Sigmoid colon (tissue), 7 donors: ENCODE measurements around the gene ANTXR1. TPM values are rescaled to one million over a fixed set of nuclear protein-coding genes. Genes with fewer than 3 reads are reported as not detected.

ENCODE experiments used
- DNase-seq: peaks from one replicate; pipeline ENCODE4 v3.0.0-alpha.2; 2019
- H3K27ac ChIP-seq, 4 donors: fragments of 200-600 bp; sonication (generic); one replicate each; pipeline ENCODE4 v1.5.1; 2016 to 2019; ENCODE audit warnings: mild to moderate bottlenecking in 1 of 4
- H3K27me3 ChIP-seq, 3 donors: fragments of 200-600 bp; sonication (generic); one replicate each; pipeline ENCODE4 v1.5.1; 2019; ENCODE audit warnings: mild to moderate bottlenecking in 1 of 3
- H3K36me3 ChIP-seq, 4 donors: fragments of 200-600 bp; sonication (generic); one replicate each; pipeline ENCODE4 v1.5.1; 2016 to 2019
- H3K4me1 ChIP-seq, 4 donors: fragments of 200-600 bp; sonication (generic); one replicate each; pipeline ENCODE4 v1.5.1; 2017 to 2019
- H3K4me3 ChIP-seq, 4 donors: fragments of 200-600 bp; sonication (generic); one replicate each; pipeline ENCODE4 v1.5.1; 2017 to 2019; ENCODE audit warnings: mild to moderate bottlenecking in 2 of 4, moderate library complexity in 1 of 4
- H3K9me3 ChIP-seq, 4 donors: fragments of 200-600 bp in 3 of 4; sonication (generic) in 3 of 4; one replicate each; pipeline versions ENCODE4 v1.5.1 to v1.6.1; 2013 to 2019
- CTCF ChIP-seq, 4 experiments: fragments of 450-650 bp in 3 of 4; fragments of 200-600 bp in 1 of 4; IDR thresholded peaks; one replicate each; pipeline ENCODE4 v1.5.1; 2016 to 2019; ENCODE audit warnings: antibody characterized with exemption in 4 of 4, mild to moderate bottlenecking in 3 of 4, moderate library complexity in 2 of 4
- EP300 ChIP-seq, 4 donors: sonication (generic); formaldehyde crosslinking; IDR thresholded peaks; one replicate each; pipeline ENCODE4 v1.6.1; 2017; ENCODE audit warnings: antibody characterized with exemption in 4 of 4
- POLR2A ChIP-seq, 2 donors: fragments of 450-650 bp; IDR thresholded peaks; one replicate each; pipeline ENCODE4 v1.6.1; 2016; ENCODE audit warnings: antibody characterized with exemption in 2 of 2, mild to moderate bottlenecking in 2 of 2, moderate library complexity in 2 of 2
- POLR2AphosphoS5 ChIP-seq, 4 donors: sonication (generic); formaldehyde crosslinking; IDR thresholded peaks; one replicate each; pipeline ENCODE4 v1.6.1; 2017; ENCODE audit warnings: antibody characterized with exemption in 4 of 4
- WGBS, 2 donors: extraction: QIAGEN DNeasy Blood & Tissue Kit; methylation state at CpG; one replicate each; pipeline ENCODE4 v1.1.7; 2013; 5-methylcytosine and 5-hydroxymethylcytosine counted together
- intact Hi-C: fragments of 100-400 bp; cut with DNase I; formaldehyde crosslinking; loops from one replicate; pipeline ENCODE4 v1.15.1; 2023
- polyA plus RNA-seq, 3 donors: library from polyadenylated mRNA; stranded (reverse); fragments of 200-250 nt; gene quantifications; one replicate each; pipeline ENCODE4 v1.2.3, GENCODE V29; 2013
- total RNA-seq, 4 donors: library from RNA; depleted of rRNA; stranded (reverse); fragments of >200 nt; gene quantifications; one replicate each; pipeline ENCODE4 v1.1.0, GENCODE V29; 2016
- donor health status: healthy with polysubstance abuse.
- donor health status: Bipolar disorder and iron deficiency.
- donor health status: healthy.

The ANTXR1 gene
- total and polyA plus RNA-seq, 7 donors, result 3.0 to 79.8 (median 44.6) TPM

- Histone ChIP-seq H3K9me3 (no peaks in the 10 kb centered on the region), H3K4me3 (no peak overlapping the region), H3K27ac (no peak overlapping the region), H3K4me1 (peaks cover 0 to 24% (median 14%) of the 10 kb centered on the region in 4 donors), H3K36me3 (peaks cover 6 to 60% (median 18%) of the 10 kb centered on the region in 4 donors), H3K27me3 (no peaks in the 10 kb centered on the region)
- intact Hi-C loops, result no loop called here
- no peak for DNase-seq
- 79 to 83% methylated on average over 4 of the region's 4 CpGs for WGBS, 2 donors
- TF ChIP-seq POLR2A (IDR thresholded peaks at IDR 0.05), result no peak
These were observed 67.1 kb downstream of the ANTXR1 start for GRCh38 chr2:69080071-69080470.

- peak overlapping the region in 2 of 4 donors; percentile 52 to 58 for H3K27ac ChIP-seq
- 94% methylated on average over 3 of the region's 3 CpGs for WGBS, 2 donors
- peaks cover 6 to 50% (median 18%) of the 10 kb centered on the region in 4 donors for H3K36me3 ChIP-seq
- no peak overlapping the region for H3K4me3 ChIP-seq
- TF ChIP-seq CTCF (IDR thresholded peaks at IDR 0.05) (no peak), POLR2AphosphoS5 (IDR thresholded peaks at IDR 0.05) (no peak), EP300 (IDR thresholded peaks at IDR 0.05) (no peak), POLR2A (IDR thresholded peaks at IDR 0.05) (no peak)
- no peak for DNase-seq
- intact Hi-C loops, result no loop called here
- peaks cover 0 to 24% (median 14%) of the 10 kb centered on the region in 4 donors for H3K4me1 ChIP-seq
- H3K9me3 ChIP-seq, result no peaks in the 10 kb centered on the region
- no peaks in the 10 kb centered on the region for H3K27me3 ChIP-seq
These were observed 68.1 kb downstream of the ANTXR1 start for GRCh38 chr2:69081001-69081580.

- DNase-seq, result no peak
- Histone ChIP-seq H3K27ac (peak overlapping the region in 2 of 4 donors; percentile 52 to 58), H3K4me1 (peaks cover 0 to 24% (median 14%) of the 10 kb centered on the region in 4 donors), H3K4me3 (no peak overlapping the region), H3K27me3 (no peaks in the 10 kb centered on the region), H3K9me3 (no peaks in the 10 kb centered on the region), H3K36me3 (peaks cover 6 to 45% (median 17%) of the 10 kb centered on the region in 4 donors)
- 87 to 88% methylated on average over 4 of the region's 4 CpGs for WGBS, 2 donors
- TF ChIP-seq CTCF (IDR thresholded peaks at IDR 0.05) (no peak), POLR2A (IDR thresholded peaks at IDR 0.05) (no peak), EP300 (IDR thresholded peaks at IDR 0.05) (no peak), POLR2AphosphoS5 (IDR thresholded peaks at IDR 0.05) (no peak)
- intact Hi-C loops, result no loop called here
These were observed 68.8 kb downstream of the ANTXR1 start for GRCh38 chr2:69081757-69082156.

GRCh38 chr2:69082430-69082997 lies 69.5 kb downstream of the ANTXR1 start:
- intact Hi-C loops, result no loop called here
- Histone ChIP-seq H3K4me1 (peaks cover 0 to 24% (median 14%) of the 10 kb centered on the region in 4 donors), H3K9me3 (no peaks in the 10 kb centered on the region), H3K36me3 (peaks cover 6 to 37% (median 11%) of the 10 kb centered on the region in 4 donors), H3K4me3 (no peak overlapping the region), H3K27ac (peak overlapping the region; percentile 15 to 58 (median 50)), H3K27me3 (no peaks in the 10 kb centered on the region)
- TF ChIP-seq EP300 (IDR thresholded peaks at IDR 0.05) (no peak), POLR2A (IDR thresholded peaks at IDR 0.05) (no peak), CTCF (IDR thresholded peaks at IDR 0.05) (no peak), POLR2AphosphoS5 (IDR thresholded peaks at IDR 0.05) (no peak)
- DNase-seq, result no peak
- 32 to 35% methylated on average over 9 of the region's 9 CpGs for WGBS, 2 donors

GRCh38 chr2:69083235-69083748 lies 70.3 kb downstream of the ANTXR1 start:
- peaks cover 0 to 29% (median 3%) of the 10 kb centered on the region in 4 donors for H3K36me3 ChIP-seq
- peak overlapping the region; percentile 3 to 58 (median 50) for H3K27ac ChIP-seq
- WGBS, 2 donors, result 75 to 83% methylated on average over 2 of the region's 2 CpGs
- no peaks in the 10 kb centered on the region for H3K27me3 ChIP-seq
- TF ChIP-seq EP300 (IDR thresholded peaks at IDR 0.05) (peak in 1 of 4 donors; percentile 22), CTCF (IDR thresholded peaks at IDR 0.05) (no peak), POLR2A (IDR thresholded peaks at IDR 0.05) (no peak), POLR2AphosphoS5 (IDR thresholded peaks at IDR 0.05) (peak in 3 of 4 donors; percentile 36 to 54 (median 52))
- no peak for DNase-seq
- intact Hi-C loops, result no loop called here
- no peak overlapping the region for H3K4me3 ChIP-seq
- H3K9me3 ChIP-seq, result no peaks in the 10 kb centered on the region
- H3K4me1 ChIP-seq, result peaks cover 0 to 24% (median 14%) of the 10 kb centered on the region in 4 donors
